Loucy (cell line): ENCODE measurements around the gene PKP3.

ENCODE experiments used
- H2AFZ ChIP-seq: fragments of 200-600 bp; sonication (generic); 2 replicates; pipeline ENCODE4 v1.6.0; 2016; ENCODE audit warnings: antibody characterized with exemption, mild to moderate bottlenecking, low read length, moderate library complexity
- H3F3A ChIP-seq: fragments of 200-600 bp; 2 replicates; pipeline ENCODE4 v1.6.0; 2016; ENCODE audit warnings: antibody characterized with exemption, low read depth, mild to moderate bottlenecking
- H3K27me3 ChIP-seq: fragments of 200-600 bp; sonication (generic); 2 replicates; pipeline ENCODE4 v1.6.1; 2014; ENCODE audit warnings: low read length, mild to moderate bottlenecking; ENCODE audit not compliant: insufficient read depth, poor library complexity, severe bottlenecking
- H3K36me3 ChIP-seq: fragments of 200-600 bp; sonication (generic); 2 replicates; pipeline ENCODE4 v1.6.1; 2016; ENCODE audit warnings: low read length; ENCODE audit not compliant: insufficient read depth
- H3K4me1 ChIP-seq: fragments of 200-600 bp; sonication (generic); 2 replicates; pipeline ENCODE4 v1.5.1; 2014; ENCODE audit warnings: low read length, mild to moderate bottlenecking; ENCODE audit not compliant: insufficient read depth, poor library complexity, severe bottlenecking
- H3K4me2 ChIP-seq: fragments of 200-600 bp; sonication (generic); 2 replicates; pipeline ENCODE4 v1.6.0; 2014; ENCODE audit warnings: antibody characterized with exemption, low read length, low read depth, mild to moderate bottlenecking; ENCODE audit not compliant: poor library complexity, severe bottlenecking
- H3K4me3 ChIP-seq: fragments of 200-600 bp; sonication (generic); 2 replicates; pipeline ENCODE4 v1.5.1; 2014; ENCODE audit warnings: low read length, mild to moderate bottlenecking, mixed read lengths; ENCODE audit not compliant: poor library complexity, severe bottlenecking
- H3K79me2 ChIP-seq: fragments of 200-600 bp; sonication (generic); 2 replicates; pipeline ENCODE4 v1.6.1; 2014; ENCODE audit warnings: low read length; ENCODE audit not compliant: insufficient read depth
- H3K9ac ChIP-seq: fragments of 200-600 bp; sonication (generic); 2 replicates; pipeline ENCODE4 v1.6.0; 2014; ENCODE audit warnings: mild to moderate bottlenecking, low read depth, low read length, moderate library complexity; ENCODE audit not compliant: poor library complexity, severe bottlenecking
- H3K9me2 ChIP-seq: fragments of 200-600 bp; sonication (generic); replicated peaks from 2 replicates; pipeline ENCODE4 v1.6.1; 2016; ENCODE audit warnings: low read depth, low read length, mixed read lengths
- H3K9me3 ChIP-seq: fragments of 200-600 bp; sonication (generic); 2 replicates; pipeline ENCODE4 v1.6.1; 2014; ENCODE audit warnings: mild to moderate bottlenecking, antibody characterized with exemption, low read length, low read depth; ENCODE audit not compliant: insufficient read depth
- H4K20me1 ChIP-seq: fragments of 200-600 bp; sonication (generic); 2 replicates; pipeline ENCODE4 v1.6.0; 2014; ENCODE audit warnings: antibody characterized with exemption, low read length, mild to moderate bottlenecking; ENCODE audit not compliant: insufficient read depth, poor library complexity, severe bottlenecking
- CTCF ChIP-seq: fragments of 200-600 bp; sonication (generic); conservative IDR thresholded peaks from 2 replicates; pipeline ENCODE4 v1.5.1; 2014; ENCODE audit warnings: mild to moderate bottlenecking, antibody characterized with exemption, low read length
- EZH2phosphoT487 ChIP-seq: fragments of 200-600 bp; IDR thresholded peaks from 2 replicates; pipeline ENCODE4 v1.6.1; 2018; ENCODE audit warnings: antibody characterized with exemption, mild to moderate bottlenecking, moderate library complexity, borderline replicate concordance

Gene PKP3

GRCh38 chr11:431921-432320 is 37.9 kb downstream of the PKP3 start:
- no peaks in the 10 kb centered on the region for H3K27me3 ChIP-seq
- TF ChIP-seq CTCF: no peak
- no peak for TF ChIP-seq EZH2phosphoT487
- no peak overlapping the region for H3K4me2 ChIP-seq
- no peaks in the 10 kb centered on the region for H3F3A ChIP-seq
- H3K9ac ChIP-seq: no peak overlapping the region
- no peak overlapping the region for H3K4me3 ChIP-seq
- no peaks in the 10 kb centered on the region for H4K20me1 ChIP-seq
- H3K4me1 ChIP-seq: no peaks in the 10 kb centered on the region
- no peaks in the 10 kb centered on the region for H3K79me2 ChIP-seq
- no peak overlapping the region for H2AFZ ChIP-seq
- H3K9me2 ChIP-seq: no peaks in the 10 kb centered on the region
- H3K9me3 ChIP-seq: no peaks in the 10 kb centered on the region
- no peaks in the 10 kb centered on the region for H3K36me3 ChIP-seq

DNA sequence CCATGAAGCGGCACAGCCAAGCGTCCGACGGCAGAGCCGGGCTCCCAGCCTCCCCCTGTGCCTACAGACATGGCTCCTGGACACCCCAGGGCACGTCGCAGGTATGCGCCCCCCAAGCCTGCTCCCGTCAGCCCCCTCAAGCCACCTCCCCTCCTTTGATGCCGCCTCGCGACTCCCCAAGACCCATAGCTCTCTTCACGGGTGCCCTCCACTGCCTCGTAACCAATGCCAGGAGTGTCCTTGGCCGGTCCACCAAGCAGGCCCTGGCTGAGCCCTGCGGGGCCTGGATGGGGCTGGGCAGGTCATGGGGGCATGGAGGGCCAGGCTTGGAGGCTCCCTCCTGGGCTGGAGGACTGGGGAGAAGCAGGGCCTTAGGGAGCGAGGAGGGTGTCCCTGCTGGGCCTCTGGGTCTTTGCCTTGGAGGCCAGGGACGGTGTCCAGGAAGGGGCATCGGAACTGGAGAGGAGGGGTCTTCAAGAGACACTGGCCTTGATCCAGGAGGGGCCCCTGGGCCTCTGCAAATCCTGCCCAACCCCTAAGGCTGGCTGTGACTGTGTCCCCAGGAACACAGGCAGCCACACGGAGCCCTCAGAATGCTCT is 38.6 kb downstream of the PKP3 start:
- Histone ChIP-seq H3K4me1 (no peaks in the 10 kb centered on the region), H3K79me2 (no peaks in the 10 kb centered on the region), H3K9me2 (no peaks in the 10 kb centered on the region), H3K36me3 (no peaks in the 10 kb centered on the region), H3K9me3 (no peaks in the 10 kb centered on the region), H3K9ac (no peak overlapping the region), H3K4me2 (no peak overlapping the region), H2AFZ (no peak overlapping the region), H3K27me3 (no peaks in the 10 kb centered on the region), H4K20me1 (no peaks in the 10 kb centered on the region), H3K4me3 (no peak overlapping the region), H3F3A (no peaks in the 10 kb centered on the region)
- no peak for TF ChIP-seq CTCF
- TF ChIP-seq EZH2phosphoT487: no peak

GRCh38 chr11:433111-433510 is 39.1 kb downstream of the PKP3 start:
- TF ChIP-seq EZH2phosphoT487 (no peak), CTCF (no peak)
- no peaks in the 10 kb centered on the region for H3K9me3 ChIP-seq
- H3K27me3 ChIP-seq: no peaks in the 10 kb centered on the region
- no peak overlapping the region for H2AFZ ChIP-seq
- H3F3A ChIP-seq: no peaks in the 10 kb centered on the region
- no peaks in the 10 kb centered on the region for H4K20me1 ChIP-seq
- no peaks in the 10 kb centered on the region for H3K4me1 ChIP-seq
- no peaks in the 10 kb centered on the region for H3K9me2 ChIP-seq
- no peaks in the 10 kb centered on the region for H3K36me3 ChIP-seq
- H3K4me2 ChIP-seq: no peak overlapping the region
- no peak overlapping the region for H3K4me3 ChIP-seq
- H3K9ac ChIP-seq: no peak overlapping the region
- H3K79me2 ChIP-seq: no peaks in the 10 kb centered on the region
